C4-2B (cell line): Measurements from ENCODE around the gene SMIM11.

ENCODE experiments used
- H3K27ac ChIP-seq: fragments of 450-650 bp; 2 replicates; pipeline ENCODE4 v1.5.1; 2017
- ZFX ChIP-seq: fragments of 450-650 bp; IDR thresholded peaks from 2 replicates; pipeline ENCODE4 v1.6.1; 2017
- TF ChIP-seq, protein P1 (sequence below): fragments of 450-650 bp; conservative IDR thresholded peaks from 2 replicates; pipeline ENCODE4 v1.5.1; 2017; ENCODE audit warnings: mild to moderate bottlenecking

Gene SMIM11

GRCh38 chr21:34345892-34346291 lies 29.4 kb upstream of the SMIM11 start:
- TF ChIP-seq, protein P1, sequence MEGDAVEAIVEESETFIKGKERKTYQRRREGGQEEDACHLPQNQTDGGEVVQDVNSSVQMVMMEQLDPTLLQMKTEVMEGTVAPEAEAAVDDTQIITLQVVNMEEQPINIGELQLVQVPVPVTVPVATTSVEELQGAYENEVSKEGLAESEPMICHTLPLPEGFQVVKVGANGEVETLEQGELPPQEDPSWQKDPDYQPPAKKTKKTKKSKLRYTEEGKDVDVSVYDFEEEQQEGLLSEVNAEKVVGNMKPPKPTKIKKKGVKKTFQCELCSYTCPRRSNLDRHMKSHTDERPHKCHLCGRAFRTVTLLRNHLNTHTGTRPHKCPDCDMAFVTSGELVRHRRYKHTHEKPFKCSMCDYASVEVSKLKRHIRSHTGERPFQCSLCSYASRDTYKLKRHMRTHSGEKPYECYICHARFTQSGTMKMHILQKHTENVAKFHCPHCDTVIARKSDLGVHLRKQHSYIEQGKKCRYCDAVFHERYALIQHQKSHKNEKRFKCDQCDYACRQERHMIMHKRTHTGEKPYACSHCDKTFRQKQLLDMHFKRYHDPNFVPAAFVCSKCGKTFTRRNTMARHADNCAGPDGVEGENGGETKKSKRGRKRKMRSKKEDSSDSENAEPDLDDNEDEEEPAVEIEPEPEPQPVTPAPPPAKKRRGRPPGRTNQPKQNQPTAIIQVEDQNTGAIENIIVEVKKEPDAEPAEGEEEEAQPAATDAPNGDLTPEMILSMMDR: no peak
- TF ChIP-seq ZFX: no peak
- no peak overlapping the region for H3K27ac ChIP-seq

DNA sequence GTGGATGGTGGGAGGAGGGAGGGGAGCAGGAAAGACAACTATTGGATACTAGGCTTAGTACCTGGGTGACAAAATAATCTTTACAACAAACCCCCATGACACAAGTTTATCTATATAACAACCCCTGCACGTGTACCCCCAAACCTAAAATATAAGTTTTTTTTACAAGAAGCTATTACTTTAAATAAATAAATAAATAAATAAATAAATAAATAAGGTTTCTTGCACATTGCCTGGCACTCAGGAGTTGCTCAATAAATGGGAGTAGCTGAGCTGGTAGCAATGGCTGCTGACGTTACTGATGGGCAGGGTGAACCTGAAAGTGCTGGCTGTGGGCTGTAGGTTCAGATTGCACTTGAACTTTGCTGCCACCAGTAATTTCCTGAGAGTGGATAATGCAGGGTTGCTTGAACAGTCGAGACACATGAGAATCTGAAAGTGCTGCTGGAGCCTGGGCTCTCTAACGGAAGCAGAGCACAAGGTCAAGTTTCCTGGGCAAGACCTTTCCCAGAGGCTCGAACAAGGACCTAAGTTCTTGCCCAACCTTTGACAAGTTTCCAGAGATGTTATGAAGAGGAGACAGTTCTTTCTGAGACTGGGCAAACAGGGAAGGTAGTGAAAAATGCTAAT lies 26.3 kb upstream of the SMIM11 start:
- no peak overlapping the region for H3K27ac ChIP-seq
- TF ChIP-seq, protein P1: no peak
- TF ChIP-seq ZFX: no peak

- TF ChIP-seq ZFX: no peak
- TF ChIP-seq, protein P1: peak; percentile 82
- H3K27ac ChIP-seq: no peak overlapping the region
These were observed 23.5 kb upstream of the SMIM11 start for GRCh38 chr21:34351786-34352241.

GRCh38 chr21:34352556-34352955 lies 22.8 kb upstream of the SMIM11 start:
- TF ChIP-seq, protein P1: no peak
- TF ChIP-seq ZFX: no peak
- no peak overlapping the region for H3K27ac ChIP-seq

DNA sequence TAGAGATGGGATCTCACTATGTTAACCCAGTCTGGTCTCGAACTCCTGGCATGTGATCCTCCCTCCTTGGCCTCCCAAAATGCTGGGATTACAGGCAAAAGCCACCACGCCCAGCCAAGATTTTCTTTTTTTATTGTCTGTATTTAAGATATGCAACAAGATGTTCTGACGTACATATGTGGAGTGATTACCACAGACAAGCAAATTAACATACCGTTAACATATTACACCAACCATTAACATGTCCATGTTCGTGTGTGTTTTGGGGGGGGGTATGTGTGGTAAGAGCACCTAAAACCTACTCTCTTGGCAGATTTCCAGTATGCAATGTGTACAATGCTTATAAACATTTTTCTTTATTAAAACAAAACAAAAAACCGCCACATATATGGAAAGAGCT lies 22.1 kb upstream of the SMIM11 start:
- H3K27ac ChIP-seq: no peak overlapping the region
- TF ChIP-seq, protein P1: no peak
- TF ChIP-seq ZFX: no peak

- no peak overlapping the region for H3K27ac ChIP-seq
- TF ChIP-seq ZFX: no peak
- TF ChIP-seq, protein P1: no peak
These were observed 20.5 kb upstream of the SMIM11 start for GRCh38 chr21:34354836-34355235.

DNA sequence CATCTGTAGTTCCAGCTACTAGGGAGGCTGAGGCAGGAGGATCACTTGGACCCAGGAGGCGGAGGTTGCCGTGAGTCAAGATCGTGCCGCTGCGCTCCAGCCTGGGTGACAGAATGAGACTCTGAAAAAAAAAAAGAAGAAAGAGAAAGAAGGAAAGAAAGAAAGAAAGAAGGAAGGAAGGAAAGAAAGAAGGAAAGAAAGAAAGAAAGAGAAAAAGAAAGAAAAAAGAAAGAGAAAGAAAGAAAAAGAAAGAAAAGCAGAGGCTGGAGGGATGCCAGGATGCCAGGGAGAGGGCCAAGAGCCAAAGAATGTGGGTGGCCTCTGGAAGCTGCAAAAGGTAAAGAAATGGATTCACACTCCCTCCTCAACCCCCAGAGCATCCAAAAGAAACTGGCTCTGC lies 19.7 kb upstream of the SMIM11 start:
- TF ChIP-seq, protein P1: no peak
- no peak for TF ChIP-seq ZFX
- H3K27ac ChIP-seq: no peak overlapping the region
